K562 (cell line): ENCODE results near the gene CLIP1. TPM values are rescaled to one million over a fixed set of nuclear protein-coding genes. Genes with fewer than 3 reads are reported as not detected.
A peak's percentile ranks its signal among the peaks of the same experiment; 100 is the strongest.

Experiments used
- ATAC-seq: fragments of 200-7000 bp; cut with Tn5 transposase; 3 replicates; pipeline ENCODE4 v1.9.1; 2020; ENCODE audit warnings: moderate library complexity
- BruUV-seq: library from RNA; stranded (reverse); fragments of 400-500 nt; replicated peaks from 2 replicates; lab custom pipeline; 2021; lab: Mats Ljungman, UMichigan
- CTCF ChIA-PET: fragments of 300-600 bp; formaldehyde crosslinking; extraction: SDS; loops from one replicate; lab custom pipeline; 2021; ENCODE audit warnings: low intra/inter-chr PET ratio; lab: Yijun Ruan, JAX
- POLR2A ChIA-PET: fragments of 300-600, 350-650 bp; sonication (Branson Sonifier 250); formaldehyde crosslinking; extraction: SDS; loops from one replicate; lab custom pipeline; 2021; ENCODE audit warnings: antibody characterized with exemption, inconsistent platforms; lab: Yijun Ruan, JAX
- DNase-seq, 4 experiments: peaks; one replicate each; pipeline versions ENCODE4 v3.0.0 to v3.0.0-alpha.2; 2011 to 2018; ENCODE audit warnings: low spot score in 3 of 4, mixed read lengths in 3 of 4; ENCODE audit errors: extremely low read depth in 1 of 4
- FAIRE-seq: peaks from 2 replicates; lab custom pipeline; 2011; peaks lifted over from hg19 to GRCh38; lab: Jason Lieb, UNC
- H2AFZ ChIP-seq: 2 replicates; pipeline ENCODE4 v1.6.0; 2011; ENCODE audit warnings: low read depth, low read length, control low read depth, inconsistent platforms
- H3K27ac ChIP-seq: fragments of 200-600 bp; 3 replicates; pipeline ENCODE4 v1.8.0; 2011; ENCODE audit warnings: low read depth, mild to moderate bottlenecking, control low read depth, inconsistent platforms, low read length, moderate library complexity, mixed read lengths; ENCODE audit errors: extremely low read depth
- H3K27me3 ChIP-seq, 2 experiments: fragments of 300-600 bp in 1 of 2; 2 replicates in 1 of 2; 3 replicates in 1 of 2; pipeline versions ENCODE4 v1.6.0 to v1.8.0; 2011; ENCODE audit warnings: inconsistent platforms in 2 of 2, low read length in 2 of 2, mild to moderate bottlenecking in 1 of 2, mixed read lengths in 1 of 2, moderate library complexity in 1 of 2; ENCODE audit not compliant: control insufficient read depth in 2 of 2, insufficient read depth in 2 of 2
- H3K36me3 ChIP-seq: fragments of 300-600 bp; 3 replicates; pipeline ENCODE4 v1.8.0; 2011; ENCODE audit warnings: mild to moderate bottlenecking, low read length, inconsistent platforms; ENCODE audit not compliant: control insufficient read depth, insufficient read depth
- H3K4me1 ChIP-seq, 2 experiments: fragments of 200-600 bp in 1 of 2; replicated peaks in 1 of 2; 2 replicates in 1 of 2; 3 replicates in 1 of 2; pipeline versions ENCODE4 v1.5.1 to v1.8.0; 2011; ENCODE audit warnings: inconsistent platforms in 2 of 2, low read length in 2 of 2, mild to moderate bottlenecking in 1 of 2, mixed read lengths in 1 of 2, moderate library complexity in 1 of 2; ENCODE audit not compliant: control insufficient read depth in 2 of 2, insufficient read depth in 2 of 2
- H3K4me2 ChIP-seq: 2 replicates; pipeline ENCODE4 v1.6.1; 2011; ENCODE audit warnings: low read length, control low read depth, inconsistent platforms, mixed read lengths; ENCODE audit not compliant: insufficient read depth
- H3K4me3 ChIP-seq: fragments of 200-600 bp; sonication (generic), shearing (Covaris generic); 2 replicates; pipeline ENCODE4 v1.5.1; 2016; ENCODE audit warnings: control low read depth, inconsistent platforms
- H3K79me2 ChIP-seq: fragments of 200-600 bp; 3 replicates; pipeline ENCODE4 v1.8.0; 2011; ENCODE audit warnings: low read length, inconsistent platforms; ENCODE audit not compliant: control insufficient read depth, insufficient read depth
- H3K9ac ChIP-seq, 2 experiments: 2 replicates each; pipeline versions ENCODE4 v1.6.0 to v1.6.1; 2011; ENCODE audit warnings: low read depth in 2 of 2, low read length in 2 of 2, control low read depth in 1 of 2, inconsistent platforms in 1 of 2, mild to moderate bottlenecking in 1 of 2, mixed read lengths in 1 of 2; ENCODE audit not compliant: insufficient read depth in 1 of 2
- H3K9me1 ChIP-seq: one replicate; pipeline ENCODE4 v1.6.0; 2011; ENCODE audit warnings: inconsistent platforms, mild to moderate bottlenecking, low read length, moderate library complexity; ENCODE audit not compliant: control insufficient read depth, insufficient read depth
- H3K9me3 ChIP-seq: replicated peaks from 2 replicates; pipeline ENCODE4 v1.5.1; 2011; ENCODE audit warnings: low read depth, low read length, inconsistent platforms; ENCODE audit not compliant: control insufficient read depth, insufficient read depth
- H4K20me1 ChIP-seq: replicated peaks from 2 replicates; pipeline ENCODE4 v1.6.1; 2011; ENCODE audit warnings: low read length, inconsistent platforms, mixed read lengths; ENCODE audit not compliant: control insufficient read depth, insufficient read depth
- BRD4 ChIP-seq: fragments of 200-600 bp; sonication (generic); IDR thresholded peaks from 2 replicates; pipeline ENCODE4 v1.6.1; 2017; ENCODE audit warnings: inconsistent platforms
- CEBPB ChIP-seq: fragments of 450-650 bp; IDR thresholded peaks from 2 replicates; pipeline ENCODE4 v1.6.1; 2016; ENCODE audit warnings: missing genetic modification characterization, missing compliant biosample characterization
- CEBPG ChIP-seq, 3 experiments: fragments of 200-800 bp in 1 of 3; sonication (Bioruptor generic) in 1 of 3; sonication (generic) in 1 of 3; formaldehyde crosslinking in 1 of 3; IDR thresholded peaks in 2 of 3; conservative IDR thresholded peaks in 1 of 3; 2 replicates each; pipeline versions ENCODE4 v1.6.1 to v1.8.0; 2016 to 2022; ENCODE audit warnings: missing compliant biosample characterization in 2 of 3, missing genetic modification characterization in 2 of 3, mild to moderate bottlenecking in 1 of 3, missing genetic modification reagents in 1 of 3
- MLLT1 ChIP-seq, 2 experiments: fragments of 450-650 bp; IDR thresholded peaks; 2 replicates each; pipeline ENCODE4 v1.6.1; 2016
- PCBP1 ChIP-seq: fragments of 200-400 bp; formaldehyde crosslinking; IDR thresholded peaks from 2 replicates; pipeline ENCODE4 v1.6.1; 2018; ENCODE audit warnings: mild to moderate bottlenecking, low read depth, low read length; ENCODE audit not compliant: poor library complexity, severe bottlenecking
- THAP12 ChIP-seq: fragments of 250-450 bp; sonication (Bioruptor Pico); IDR thresholded peaks from 2 replicates; pipeline ENCODE4 v1.9.0; 2021; ENCODE audit warnings: mild to moderate bottlenecking, inconsistent platforms
- TRIM24 ChIP-seq, 2 experiments: fragments of 450-650 bp; IDR thresholded peaks; 2 replicates each; pipeline ENCODE4 v1.6.1; 2016
- ZBTB33 ChIP-seq: sonication (generic); formaldehyde crosslinking; IDR thresholded peaks from 2 replicates; pipeline ENCODE4 v1.8.1; 2023; ENCODE audit warnings: mild to moderate bottlenecking, missing genetic modification reagents
- WGBS: fragments of 100-300 bp; shearing (Covaris generic); methylation state at CpG from one replicate; pipeline ENCODE4 v1.1.6; 2016; ENCODE audit warnings: low coverage, mixed read lengths; ENCODE audit not compliant: insufficient coverage; ENCODE audit errors: missing lambda C conversion rate; 5-methylcytosine and 5-hydroxymethylcytosine counted together
- in situ Hi-C: fragments of 300-500 bp; cut with MboI; formaldehyde crosslinking; loops from 4 replicates; pipeline ENCODE4 v1.15.0; 2018; ENCODE audit warnings: inconsistent platforms, mixed read lengths
- intact Hi-C: fragments of 100-400 bp; cut with micrococcal nuclease; formaldehyde crosslinking; loops from 2 replicates; pipeline ENCODE4 v1.14.2; 2022
- polyA plus RNA-seq, 8 experiments: library from polyadenylated mRNA; depleted of rRNA in 4 of 8; stranded (reverse) in 5 of 8; unstranded in 3 of 8; fragments of >200 nt; fragmentation: Nextera tagmentation in 2 of 8; fragmentation: Illumina TruSeq in 1 of 8; extraction: Ambion mirVana in 2 of 8; extraction: Trizol in 1 of 8; gene quantifications; 2 replicates each; pipeline versions ENCODE4 v1.2.1 to v1.2.3, GENCODE V29; 2011 to 2014; ENCODE audit warnings: inconsistent platforms in 1 of 8, missing spikeins in 1 of 8
- total RNA-seq, 7 experiments: library from RNA; depleted of rRNA in 6 of 7; stranded (reverse); fragments of >200 nt in 6 of 7; fragmentation: Illumina TruSeq in 2 of 7; extraction: Trizol in 2 of 7; gene quantifications; 2 replicates each; pipeline versions ENCODE4 v1.2.1 to v1.2.3, GENCODE V29; 2011 to 2021; ENCODE audit warnings: low replicate concordance in 1 of 7
- TF ChIP-seq, protein P1 (sequence below), 2 experiments: fragments of 450-650 bp in 1 of 2; sonication (generic) in 1 of 2; formaldehyde crosslinking in 1 of 2; IDR thresholded peaks in 1 of 2; conservative IDR thresholded peaks in 1 of 2; 2 replicates each; pipeline versions ENCODE4 v1.6.1 to v1.8.1; 2016 to 2023; ENCODE audit warnings: mild to moderate bottlenecking in 2 of 2, moderate library complexity in 2 of 2, inconsistent platforms in 1 of 2, missing genetic modification reagents in 1 of 2

CLIP1 gene
- total and polyA plus RNA-seq, 9 of the 15 experiments (the other 6 are each of a cell fraction or from before 2014, with no cell fraction given) = 5.8 to 33.9 (median 27.6) TPM

DNA sequence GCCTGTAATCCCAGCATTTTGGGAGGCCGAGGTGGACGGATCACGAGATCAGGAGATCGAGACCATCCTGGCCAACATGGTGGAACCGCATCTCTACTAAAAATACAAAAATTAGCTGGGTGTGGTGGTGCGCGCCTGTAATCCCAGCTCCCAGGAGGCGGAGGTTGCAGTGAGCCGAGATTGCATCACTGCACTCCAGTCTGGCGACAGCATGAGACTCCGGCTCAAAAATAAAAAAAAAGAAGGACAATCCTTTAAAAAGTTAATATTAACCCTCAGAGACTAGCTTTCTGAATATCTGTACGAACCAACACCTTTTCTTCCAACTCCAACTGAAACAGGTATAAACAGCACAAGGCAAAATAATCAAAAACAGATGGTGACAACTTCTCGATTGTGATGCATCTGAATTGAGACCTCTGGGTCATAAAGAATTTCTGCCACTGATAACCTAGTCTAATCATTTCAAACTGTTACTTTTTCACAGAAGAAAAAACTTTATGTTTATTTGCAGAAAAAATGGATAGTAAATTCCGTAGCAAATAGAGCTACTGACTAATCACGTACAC, 27.8 kb downstream of the CLIP1 start:
- Histone ChIP-seq H3K9me1 (no peaks in the 10 kb centered on the region), H2AFZ (no peak overlapping the region)
- intact Hi-C loops = loop anchor here (10.0 kb wide), 1 partner anchor 360 kb away; the partner anchor contains the start of gene DENR
- TF ChIP-seq MLLT1 (IDR thresholded peaks at IDR 0.05) = 0 out of 4 replicates have a peak, but pooled peaks of 1 of the 2 experiments have one; percentile 59
- peak; percentile 78 for TF ChIP-seq CEBPG (CRISPR knock-in tag; IDR thresholded peaks at IDR 0.05)
- peak in 1 of 2 experiments; percentile 45; a peak in 1 of 4 replicates for TF ChIP-seq CEBPG (tag; conservative IDR thresholded peaks at IDR 0.05 in 1 of 2, IDR thresholded peaks at IDR 0.05 in 1 of 2)
- TF ChIP-seq PCBP1 = no peak
- TF ChIP-seq, protein P1, sequence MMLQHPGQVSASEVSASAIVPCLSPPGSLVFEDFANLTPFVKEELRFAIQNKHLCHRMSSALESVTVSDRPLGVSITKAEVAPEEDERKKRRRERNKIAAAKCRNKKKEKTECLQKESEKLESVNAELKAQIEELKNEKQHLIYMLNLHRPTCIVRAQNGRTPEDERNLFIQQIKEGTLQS (IDR thresholded peaks at IDR 0.05) = peak; percentile 80
- TF ChIP-seq, protein P1 (CRISPR knock-in tag; conservative IDR thresholded peaks at IDR 0.05) = no peak
- peak; percentile 77 for TF ChIP-seq CEBPB (tag)
- no peak for TF ChIP-seq THAP12 (CRISPR knock-in tag)
- no peak for TF ChIP-seq BRD4
- TF ChIP-seq ZBTB33 (CRISPR knock-in tag) = 0 out of 2 replicates have a peak, but pooled peaks have one; percentile 15
- peak; percentile 22 to 40; a peak in 1 of 4 replicates for TF ChIP-seq TRIM24 (IDR thresholded peaks at IDR 0.05)
- TF ChIP-seq, all 486 proteins: peak for 6
- Histone ChIP-seq H4K20me1 (no peaks in the 10 kb centered on the region), H3K9me3 (no peaks in the 10 kb centered on the region), H3K27ac (no peak overlapping the region), H3K4me1 (no peaks in the 10 kb centered on the region; a peak in 3 of 5 replicates), H3K4me3 (no peak overlapping the region), H3K36me3 (peaks cover 3% of the 10 kb centered on the region; the same call in 1 of the 3 replicates), H3K27me3 (no peaks in the 10 kb centered on the region), H3K79me2 (peaks cover 29% of the 10 kb centered on the region), H3K4me2 (no peak overlapping the region), H3K9ac (no peak overlapping the region)
- no peak for DNase-seq
- in situ Hi-C loops = no loop called here
- no peak for ATAC-seq
- no TSS peak for BruUV-seq
- ChIA-PET CTCF (no interaction called here), POLR2A (interaction anchor here (1.1 kb wide), 1 partner anchor 11 kb away, joined by 4 read pairs; no protein-coding TSS in a partner anchor)
- 73% methylated on average over 11 of the region's 15 CpGs for WGBS
- no peak for FAIRE-seq
